Omental fat pad (tissue), 4 donors: ENCODE data around the gene RERE. TPM values are rescaled to one million over a fixed set of nuclear protein-coding genes. Genes with fewer than 3 reads are reported as not detected.
"Not testable (repeated sequence)": the region's sequence is repeated elsewhere in the genome, so short reads cannot be mapped to it uniquely, and the experiment has no call there.

ENCODE experiments used
- ATAC-seq: fragments of 150-250 bp; one replicate; pipeline ENCODE4 v1.9.1; 2016; ENCODE audit warnings: mild to moderate bottlenecking, moderate library complexity; ENCODE audit not compliant: low FRiP score
- DNase-seq: peaks from one replicate; pipeline ENCODE4 v3.0.0-alpha.2; 2019; ENCODE audit warnings: low spot score
- total RNA-seq, 4 donors: library from RNA; depleted of rRNA; stranded (reverse); fragments of >200 nt; gene quantifications; one replicate each; pipeline ENCODE4 v1.1.0, GENCODE V29; 2016
- TF ChIP-seq, protein P1 (sequence below), 3 donors: fragments of 450-650 bp; IDR thresholded peaks; one replicate each; pipeline ENCODE4 v1.5.1; 2016 to 2017; ENCODE audit warnings: antibody characterized with exemption in 3 of 3, mild to moderate bottlenecking in 3 of 3, moderate library complexity in 2 of 3

RERE gene
- total RNA-seq, 4 donors from 2014 or later = 46.3 to 117 (median 55.4) TPM

- ATAC-seq = no peak
- no peak for DNase-seq
- TF ChIP-seq, protein P1, sequence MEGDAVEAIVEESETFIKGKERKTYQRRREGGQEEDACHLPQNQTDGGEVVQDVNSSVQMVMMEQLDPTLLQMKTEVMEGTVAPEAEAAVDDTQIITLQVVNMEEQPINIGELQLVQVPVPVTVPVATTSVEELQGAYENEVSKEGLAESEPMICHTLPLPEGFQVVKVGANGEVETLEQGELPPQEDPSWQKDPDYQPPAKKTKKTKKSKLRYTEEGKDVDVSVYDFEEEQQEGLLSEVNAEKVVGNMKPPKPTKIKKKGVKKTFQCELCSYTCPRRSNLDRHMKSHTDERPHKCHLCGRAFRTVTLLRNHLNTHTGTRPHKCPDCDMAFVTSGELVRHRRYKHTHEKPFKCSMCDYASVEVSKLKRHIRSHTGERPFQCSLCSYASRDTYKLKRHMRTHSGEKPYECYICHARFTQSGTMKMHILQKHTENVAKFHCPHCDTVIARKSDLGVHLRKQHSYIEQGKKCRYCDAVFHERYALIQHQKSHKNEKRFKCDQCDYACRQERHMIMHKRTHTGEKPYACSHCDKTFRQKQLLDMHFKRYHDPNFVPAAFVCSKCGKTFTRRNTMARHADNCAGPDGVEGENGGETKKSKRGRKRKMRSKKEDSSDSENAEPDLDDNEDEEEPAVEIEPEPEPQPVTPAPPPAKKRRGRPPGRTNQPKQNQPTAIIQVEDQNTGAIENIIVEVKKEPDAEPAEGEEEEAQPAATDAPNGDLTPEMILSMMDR (IDR thresholded peaks at IDR 0.05) = no peak
Observed at GRCh38 chr1:8698012-8698630, 119.3 kb downstream of the RERE start.

GRCh38 chr1:8695442-8695841 is 122.0 kb downstream of the RERE start:
- DNase-seq, ATAC-seq: not testable (repeated sequence)

GRCh38 chr1:8693107-8693506 is 124.3 kb downstream of the RERE start:
- ATAC-seq (no peak), DNase-seq (no peak)
- TF ChIP-seq, protein P1 (IDR thresholded peaks at IDR 0.05) = no peak

GRCh38 chr1:8691662-8692061 is 125.8 kb downstream of the RERE start:
- no peak for DNase-seq
- no peak for ATAC-seq
- TF ChIP-seq, protein P1 (IDR thresholded peaks at IDR 0.05) = no peak

- ATAC-seq = no peak
- TF ChIP-seq, protein P1 (IDR thresholded peaks at IDR 0.05) = no peak
- DNase-seq = no peak
Observed at GRCh38 chr1:8690253-8690525, 127.3 kb downstream of the RERE start.

- TF ChIP-seq, protein P1 (IDR thresholded peaks at IDR 0.05) = no peak
- DNase-seq (no peak), ATAC-seq (no peak)
Observed at GRCh38 chr1:8689431-8690252, 127.8 kb downstream of the RERE start.

DNA sequence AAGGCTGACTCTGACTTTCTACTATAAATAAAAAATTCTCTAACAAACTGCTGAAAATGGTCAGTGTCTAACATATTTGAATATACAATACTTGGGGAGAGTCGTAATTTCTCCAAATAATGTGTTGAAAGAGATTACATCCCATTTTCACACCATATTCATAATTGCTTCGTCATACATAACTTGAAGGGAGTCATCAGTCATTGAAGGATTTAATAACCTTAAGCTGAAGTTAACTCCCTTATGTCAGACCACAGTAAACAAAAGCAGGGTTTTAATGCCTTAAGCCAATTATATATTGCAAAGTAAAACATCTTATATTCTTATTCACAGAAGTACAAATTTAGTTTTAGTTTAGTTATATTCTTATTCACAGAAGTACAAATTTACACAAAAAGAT is 129.9 kb downstream of the RERE start:
- TF ChIP-seq, protein P1 (IDR thresholded peaks at IDR 0.05) = no peak
- ATAC-seq = no peak
- no peak for DNase-seq
